OCI-LY1 (cell line): ENCODE measurements around the gene MLH3.

Source experiments
- H2AFZ ChIP-seq: fragments of 200-600 bp; sonication (generic), shearing (Covaris generic); 2 replicates; pipeline ENCODE4 v1.6.0; 2014; ENCODE audit warnings: antibody characterized with exemption, mild to moderate bottlenecking, low read length
- H3F3A ChIP-seq: fragments of 200-600 bp; sonication (generic), shearing (Covaris generic); 2 replicates; pipeline ENCODE4 v1.6.0; 2014; ENCODE audit warnings: mild to moderate bottlenecking, antibody characterized with exemption, low read length, moderate library complexity; ENCODE audit not compliant: insufficient read depth
- H3K27ac ChIP-seq: fragments of 200-600 bp; sonication (generic); 2 replicates; pipeline ENCODE4 v1.5.1; 2014; ENCODE audit warnings: low read length, mixed run types, mild to moderate bottlenecking, low read depth; ENCODE audit not compliant: poor library complexity, severe bottlenecking
- H3K27me3 ChIP-seq: fragments of 200-600 bp; sonication (generic); 2 replicates; pipeline ENCODE4 v1.6.0; 2014; ENCODE audit warnings: antibody characterized with exemption, mild to moderate bottlenecking, low read length, moderate library complexity; ENCODE audit not compliant: insufficient read depth
- H3K36me3 ChIP-seq: fragments of 200-600 bp; sonication (generic); 2 replicates; pipeline ENCODE4 v1.6.1; 2014; ENCODE audit warnings: mild to moderate bottlenecking, antibody characterized with exemption, low read length, moderate library complexity, mixed read lengths; ENCODE audit not compliant: insufficient read depth
- H3K4me1 ChIP-seq: fragments of 200-600 bp; sonication (generic); 2 replicates; pipeline ENCODE4 v1.5.1; 2014; ENCODE audit warnings: mild to moderate bottlenecking, low read length, moderate library complexity; ENCODE audit not compliant: insufficient read depth, severe bottlenecking
- H3K4me2 ChIP-seq: fragments of 200-600 bp; sonication (generic), shearing (Covaris generic); 2 replicates; pipeline ENCODE4 v1.6.1; 2014; ENCODE audit warnings: low read length
- H3K4me3 ChIP-seq: fragments of 200-600 bp; sonication (generic); 2 replicates; pipeline ENCODE4 v1.5.1; 2014; ENCODE audit warnings: low read length, low read depth, mild to moderate bottlenecking, mixed read lengths; ENCODE audit not compliant: poor library complexity, severe bottlenecking
- H3K79me2 ChIP-seq: fragments of 200-600 bp; shearing (Covaris generic); 2 replicates; pipeline ENCODE4 v1.6.1; 2016; ENCODE audit warnings: mixed run types, low read length, mixed read lengths; ENCODE audit not compliant: insufficient read depth
- H3K9ac ChIP-seq: fragments of 200-600 bp; sonication (generic), shearing (Covaris generic); 2 replicates; pipeline ENCODE4 v1.6.1; 2014; ENCODE audit warnings: mild to moderate bottlenecking, low read length, mixed read lengths
- H3K9me2 ChIP-seq: fragments of 200-600 bp; sonication (generic), shearing (Covaris generic); 2 replicates; pipeline ENCODE4 v1.6.1; 2014; ENCODE audit warnings: low read depth, mild to moderate bottlenecking, low read length, mixed read lengths
- H3K9me3 ChIP-seq: fragments of 200-600 bp; shearing (Covaris generic); 2 replicates; pipeline ENCODE4 v1.6.1; 2014; ENCODE audit warnings: low read length, mixed read lengths
- H4K20me1 ChIP-seq: fragments of 200-600 bp; sonication (generic), shearing (Covaris generic); 2 replicates; pipeline ENCODE4 v1.6.0; 2016; ENCODE audit warnings: mild to moderate bottlenecking, low read length; ENCODE audit not compliant: insufficient read depth
- EZH2 ChIP-seq: fragments of 200-600 bp; sonication (generic), shearing (Covaris generic); IDR thresholded peaks from 2 replicates; pipeline ENCODE4 v1.8.0; 2017; ENCODE audit warnings: borderline replicate concordance, mixed run types, mild to moderate bottlenecking, antibody characterized with exemption, low read length, moderate library complexity, mixed read lengths
- TF ChIP-seq, protein P1 (sequence below): fragments of 200-600 bp; sonication (generic), shearing (Covaris generic); IDR thresholded peaks from 2 replicates; pipeline ENCODE4 v1.5.1; 2017; ENCODE audit warnings: mild to moderate bottlenecking, antibody characterized with exemption, low read length, moderate library complexity, mixed read lengths

The MLH3 gene

DNA sequence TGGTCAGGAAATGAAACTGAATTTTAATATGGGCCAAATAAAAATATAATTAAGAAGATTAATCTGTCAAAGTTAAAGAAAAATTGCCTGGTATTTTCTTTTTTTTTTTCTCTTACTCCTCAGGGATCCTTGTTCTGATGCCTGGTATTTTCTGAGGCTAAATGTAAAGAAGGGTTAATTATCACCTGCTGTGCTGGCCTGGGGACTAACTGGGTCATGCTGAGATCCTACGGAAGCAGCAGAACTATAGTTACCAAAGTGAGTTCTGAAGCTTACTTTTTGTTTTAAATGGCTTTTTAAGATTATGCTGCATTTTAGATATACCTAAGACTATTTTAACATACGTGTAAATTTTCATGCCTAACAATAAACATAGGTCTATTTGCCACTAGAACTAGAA, 41.4 kb upstream of the MLH3 start:
- Histone ChIP-seq H3K27ac (no peak overlapping the region), H3K4me1 (no peaks in the 10 kb centered on the region), H3K4me3 (no peak overlapping the region), H3K79me2 (no peaks in the 10 kb centered on the region), H4K20me1 (no peaks in the 10 kb centered on the region), H3K36me3 (peaks cover 65% of the 10 kb centered on the region), H3K27me3 (no peaks in the 10 kb centered on the region), H3F3A (no peaks in the 10 kb centered on the region), H2AFZ (no peak overlapping the region), H3K9me3 (no peaks in the 10 kb centered on the region), H3K9me2 (no peaks in the 10 kb centered on the region), H3K9ac (no peak overlapping the region), H3K4me2 (no peak overlapping the region)
- TF ChIP-seq EZH2, result no peak
- TF ChIP-seq, protein P1, sequence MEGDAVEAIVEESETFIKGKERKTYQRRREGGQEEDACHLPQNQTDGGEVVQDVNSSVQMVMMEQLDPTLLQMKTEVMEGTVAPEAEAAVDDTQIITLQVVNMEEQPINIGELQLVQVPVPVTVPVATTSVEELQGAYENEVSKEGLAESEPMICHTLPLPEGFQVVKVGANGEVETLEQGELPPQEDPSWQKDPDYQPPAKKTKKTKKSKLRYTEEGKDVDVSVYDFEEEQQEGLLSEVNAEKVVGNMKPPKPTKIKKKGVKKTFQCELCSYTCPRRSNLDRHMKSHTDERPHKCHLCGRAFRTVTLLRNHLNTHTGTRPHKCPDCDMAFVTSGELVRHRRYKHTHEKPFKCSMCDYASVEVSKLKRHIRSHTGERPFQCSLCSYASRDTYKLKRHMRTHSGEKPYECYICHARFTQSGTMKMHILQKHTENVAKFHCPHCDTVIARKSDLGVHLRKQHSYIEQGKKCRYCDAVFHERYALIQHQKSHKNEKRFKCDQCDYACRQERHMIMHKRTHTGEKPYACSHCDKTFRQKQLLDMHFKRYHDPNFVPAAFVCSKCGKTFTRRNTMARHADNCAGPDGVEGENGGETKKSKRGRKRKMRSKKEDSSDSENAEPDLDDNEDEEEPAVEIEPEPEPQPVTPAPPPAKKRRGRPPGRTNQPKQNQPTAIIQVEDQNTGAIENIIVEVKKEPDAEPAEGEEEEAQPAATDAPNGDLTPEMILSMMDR, result no peak

- Histone ChIP-seq H3K4me1 (no peaks in the 10 kb centered on the region), H3K36me3 (peaks cover 65% of the 10 kb centered on the region), H3K79me2 (no peaks in the 10 kb centered on the region), H3K9ac (no peak overlapping the region), H3K9me3 (no peaks in the 10 kb centered on the region), H3K4me2 (no peak overlapping the region), H3K27me3 (no peaks in the 10 kb centered on the region), H3K4me3 (no peak overlapping the region), H4K20me1 (no peaks in the 10 kb centered on the region), H3K27ac (no peak overlapping the region), H3K9me2 (no peaks in the 10 kb centered on the region), H3F3A (no peaks in the 10 kb centered on the region), H2AFZ (no peak overlapping the region)
- TF ChIP-seq, protein P1, result no peak
- no peak for TF ChIP-seq EZH2
These were observed 40.0 kb upstream of the MLH3 start for GRCh38 chr14:75091251-75091650.

DNA sequence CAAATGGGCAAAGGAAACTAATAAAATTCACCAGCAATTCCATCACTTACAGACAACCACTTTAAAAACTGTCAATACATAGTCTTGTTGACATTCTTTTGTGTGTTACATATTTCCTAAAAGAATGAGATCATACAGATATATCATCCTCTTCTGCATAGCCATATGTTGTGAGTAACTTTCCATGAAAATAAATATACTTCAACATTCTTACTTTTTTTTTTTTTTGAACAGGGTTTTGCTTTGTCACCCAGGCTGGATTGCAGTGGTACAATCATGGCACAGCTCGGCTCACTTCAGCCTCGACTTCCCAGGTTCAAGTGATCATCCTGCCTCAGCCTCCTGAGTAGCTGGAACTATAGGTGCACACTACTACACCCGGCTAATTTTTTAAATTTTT, 39.1 kb upstream of the MLH3 start:
- H3K79me2 ChIP-seq, result no peaks in the 10 kb centered on the region
- no peak overlapping the region for H3K4me3 ChIP-seq
- no peaks in the 10 kb centered on the region for H3F3A ChIP-seq
- no peaks in the 10 kb centered on the region for H3K27me3 ChIP-seq
- H3K9me3 ChIP-seq, result no peaks in the 10 kb centered on the region
- no peak overlapping the region for H3K27ac ChIP-seq
- no peak overlapping the region for H3K4me2 ChIP-seq
- TF ChIP-seq, protein P1, result no peak
- no peak for TF ChIP-seq EZH2
- no peaks in the 10 kb centered on the region for H3K9me2 ChIP-seq
- H3K9ac ChIP-seq, result no peak overlapping the region
- H3K4me1 ChIP-seq, result no peaks in the 10 kb centered on the region
- H2AFZ ChIP-seq, result no peak overlapping the region
- no peaks in the 10 kb centered on the region for H4K20me1 ChIP-seq
- H3K36me3 ChIP-seq, result peaks cover 64% of the 10 kb centered on the region
